Activated naive CD8-positive, alpha-beta T cell (primary cell): ENCODE data around the gene PHC2.

Source experiments
- H3K27ac Mint-ChIP-seq: one replicate; pipeline ENCODE4 v1.8.0; 2021; ENCODE audit warnings: mixed read lengths
- H3K27me3 Mint-ChIP-seq: one replicate; pipeline ENCODE4 v1.8.0; 2021; ENCODE audit warnings: mixed read lengths
- H3K36me3 Mint-ChIP-seq: one replicate; pipeline ENCODE4 v1.8.0; 2021; ENCODE audit warnings: mixed read lengths
- H3K4me1 Mint-ChIP-seq: one replicate; pipeline ENCODE4 v1.8.0; 2021; ENCODE audit warnings: low read depth, mixed read lengths
- H3K4me3 Mint-ChIP-seq: one replicate; pipeline ENCODE4 v1.8.0; 2021; ENCODE audit warnings: mild to moderate bottlenecking, mixed read lengths
- H3K9me3 Mint-ChIP-seq: one replicate; pipeline ENCODE4 v1.8.0; 2021; ENCODE audit warnings: low read depth, mixed read lengths

The PHC2 gene

DNA sequence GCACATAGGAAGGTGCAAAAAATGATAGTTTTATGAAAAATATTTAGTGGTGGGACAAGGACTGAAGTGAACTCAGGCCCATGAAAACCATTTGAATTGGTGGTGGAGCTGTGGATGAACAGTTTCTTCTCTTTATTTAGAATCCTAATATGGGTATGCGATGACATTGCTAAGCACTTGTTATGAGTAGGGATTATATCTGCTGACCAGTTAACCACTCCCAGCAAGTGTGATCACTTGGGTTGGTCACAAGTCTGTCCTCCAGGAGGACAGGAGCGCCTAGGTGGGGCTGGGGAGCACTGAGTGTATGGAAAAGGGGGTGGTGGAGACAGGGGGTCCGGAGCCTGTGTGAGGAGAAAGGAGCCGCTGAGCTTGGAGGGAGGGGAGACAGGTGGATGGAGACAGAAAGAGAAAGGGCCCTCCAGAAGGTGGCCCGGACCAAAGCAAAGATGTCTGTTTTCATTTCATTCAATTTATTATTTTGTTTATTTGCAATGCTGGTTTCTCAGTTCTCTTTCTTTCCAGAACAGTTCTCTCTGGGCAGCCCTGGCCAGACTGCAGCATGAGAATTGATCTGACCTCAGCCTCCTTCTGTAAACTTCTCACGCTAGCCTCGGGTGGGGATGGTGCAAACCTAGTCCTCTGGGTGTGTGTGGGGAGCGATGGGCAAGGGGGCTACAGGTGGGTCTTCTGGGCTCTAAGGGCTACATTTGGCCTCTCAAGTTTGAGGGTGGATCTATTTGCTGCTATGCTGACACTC, 31.7 kb upstream of the PHC2 start:
- Mint-ChIP-seq H3K27ac (no peak overlapping the region), H3K4me3 (no peak overlapping the region), H3K27me3 (peaks cover 3% of the 10 kb centered on the region), H3K9me3 (no peaks in the 10 kb centered on the region), H3K4me1 (no peaks in the 10 kb centered on the region), H3K36me3 (no peaks in the 10 kb centered on the region)

- no peak overlapping the region for H3K27ac Mint-ChIP-seq
- H3K9me3 Mint-ChIP-seq: no peaks in the 10 kb centered on the region
- peaks cover 3% of the 10 kb centered on the region for H3K27me3 Mint-ChIP-seq
- no peaks in the 10 kb centered on the region for H3K36me3 Mint-ChIP-seq
- no peaks in the 10 kb centered on the region for H3K4me1 Mint-ChIP-seq
- no peak overlapping the region for H3K4me3 Mint-ChIP-seq
Measured at GRCh38 chr1:33460947-33461629, 30.2 kb upstream of the PHC2 start.

DNA sequence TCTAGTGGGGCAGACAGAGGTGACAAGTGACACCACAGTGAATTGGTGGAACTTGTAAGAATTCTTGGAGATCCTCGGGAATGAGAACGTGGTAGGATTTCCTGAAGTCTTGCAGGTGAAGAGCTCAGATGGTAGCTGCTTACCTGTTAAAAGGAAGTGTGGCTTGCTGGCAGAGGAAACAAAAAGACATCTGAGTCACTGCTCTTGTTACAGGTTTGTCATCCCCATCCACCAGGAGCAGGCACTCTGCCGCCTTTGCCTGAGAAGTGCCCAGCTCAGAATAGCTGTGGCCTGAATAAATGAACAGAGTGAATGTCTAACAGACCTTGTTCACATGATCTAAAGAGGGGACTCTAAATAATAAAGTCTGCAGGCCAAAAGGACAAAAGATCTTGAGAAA, 29.2 kb upstream of the PHC2 start:
- Mint-ChIP-seq H3K4me1 (peaks cover 2% of the 10 kb centered on the region), H3K9me3 (no peaks in the 10 kb centered on the region), H3K27me3 (peaks cover 3% of the 10 kb centered on the region), H3K36me3 (no peaks in the 10 kb centered on the region), H3K27ac (no peak overlapping the region), H3K4me3 (no peak overlapping the region)

GRCh38 chr1:33459691-33460090, 28.8 kb upstream of the PHC2 start:
- Mint-ChIP-seq H3K36me3 (no peaks in the 10 kb centered on the region), H3K4me1 (peaks cover 2% of the 10 kb centered on the region), H3K4me3 (no peak overlapping the region), H3K27me3 (peaks cover 3% of the 10 kb centered on the region), H3K27ac (no peak overlapping the region), H3K9me3 (no peaks in the 10 kb centered on the region)

- Mint-ChIP-seq H3K4me1 (peaks cover 2% of the 10 kb centered on the region), H3K27ac (no peak overlapping the region), H3K27me3 (peaks cover 3% of the 10 kb centered on the region), H3K4me3 (no peak overlapping the region), H3K9me3 (no peaks in the 10 kb centered on the region), H3K36me3 (no peaks in the 10 kb centered on the region)
Measured at GRCh38 chr1:33456502-33456886, 25.6 kb upstream of the PHC2 start.

- Mint-ChIP-seq H3K36me3 (no peaks in the 10 kb centered on the region), H3K4me1 (peaks cover 2% of the 10 kb centered on the region), H3K9me3 (no peaks in the 10 kb centered on the region), H3K27me3 (peaks cover 3% of the 10 kb centered on the region), H3K4me3 (no peak overlapping the region), H3K27ac (no peak overlapping the region)
Measured at GRCh38 chr1:33455539-33456501, 24.9 kb upstream of the PHC2 start.

DNA sequence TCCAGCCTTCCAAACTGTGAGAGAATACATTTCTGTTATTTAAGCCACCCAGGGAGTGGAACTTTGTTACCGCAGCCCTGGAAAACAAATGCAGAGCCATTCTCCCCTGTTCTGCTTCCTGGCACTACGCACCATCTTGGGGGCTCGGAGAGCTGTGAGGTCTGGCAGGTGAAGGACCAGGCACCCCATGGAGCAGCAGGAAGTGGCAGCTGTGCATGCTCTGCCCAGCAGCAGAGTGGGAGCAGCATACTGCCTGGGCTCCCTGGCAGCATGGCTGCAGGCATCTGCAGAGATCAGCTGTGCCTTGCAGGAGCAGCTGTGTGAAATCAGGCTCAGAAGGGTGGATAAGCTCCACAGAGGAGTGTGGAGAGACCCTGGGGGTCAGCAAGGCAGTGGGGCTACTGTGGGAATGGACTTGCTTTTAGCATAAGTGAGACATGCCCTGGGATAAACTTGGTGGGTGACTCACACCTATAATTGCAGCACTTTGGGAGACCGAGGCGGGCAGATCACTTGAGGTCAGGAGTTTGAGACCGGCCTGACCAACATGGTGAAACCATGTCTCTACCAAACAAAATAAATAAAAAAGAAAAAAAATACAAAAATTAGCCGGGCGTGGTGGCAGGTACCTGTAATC, 23.9 kb upstream of the PHC2 start:
- no peak overlapping the region for H3K27ac Mint-ChIP-seq
- H3K4me1 Mint-ChIP-seq: peaks cover 2% of the 10 kb centered on the region
- no peak overlapping the region for H3K4me3 Mint-ChIP-seq
- no peaks in the 10 kb centered on the region for H3K9me3 Mint-ChIP-seq
- H3K36me3 Mint-ChIP-seq: no peaks in the 10 kb centered on the region
- H3K27me3 Mint-ChIP-seq: peaks cover 6% of the 10 kb centered on the region

DNA sequence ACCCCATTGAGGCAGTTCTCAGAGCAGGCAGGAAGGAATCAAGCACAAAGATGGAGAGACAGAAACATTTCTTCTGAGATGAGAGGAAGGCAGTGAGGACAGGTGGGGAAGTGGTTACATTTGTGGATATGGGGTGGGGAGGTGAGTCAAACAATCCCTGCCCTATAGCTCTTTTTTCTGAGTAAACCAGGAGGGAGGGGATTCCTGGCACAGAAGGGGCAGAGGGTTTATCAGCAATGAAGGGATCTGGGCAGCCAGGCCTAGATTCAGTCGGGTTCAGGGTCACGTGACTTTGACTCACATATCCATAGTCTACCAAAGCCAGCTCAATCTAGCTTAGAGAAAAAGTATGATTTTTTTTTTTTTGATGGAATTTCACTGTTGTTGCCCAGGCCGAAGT, 15.7 kb upstream of the PHC2 start:
- Mint-ChIP-seq H3K27me3 (peaks cover 10% of the 10 kb centered on the region), H3K27ac (no peak overlapping the region), H3K36me3 (no peaks in the 10 kb centered on the region), H3K4me3 (no peak overlapping the region), H3K9me3 (no peaks in the 10 kb centered on the region), H3K4me1 (no peaks in the 10 kb centered on the region)

DNA sequence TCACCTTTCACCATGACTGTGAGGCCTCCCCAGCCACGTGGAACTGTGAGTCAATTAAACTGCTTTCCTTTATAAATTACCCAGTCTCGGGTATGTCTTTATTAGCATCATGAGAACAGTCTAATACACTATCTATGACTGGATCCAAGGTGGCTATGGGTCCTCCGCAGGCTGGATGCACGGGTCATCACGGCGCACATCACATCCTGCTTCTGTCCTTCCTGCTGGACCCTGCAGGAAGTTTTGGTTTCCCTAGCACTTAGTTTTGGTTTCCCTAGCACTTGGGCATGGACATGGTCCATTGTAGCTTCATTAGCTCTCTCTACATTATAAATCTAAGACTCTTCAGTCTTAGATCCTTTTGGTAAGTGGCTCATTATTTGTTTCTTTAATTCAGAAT, 14.2 kb upstream of the PHC2 start:
- Mint-ChIP-seq H3K36me3 (no peaks in the 10 kb centered on the region), H3K4me3 (no peak overlapping the region), H3K27me3 (peaks cover 8% of the 10 kb centered on the region), H3K9me3 (no peaks in the 10 kb centered on the region), H3K4me1 (no peaks in the 10 kb centered on the region), H3K27ac (no peak overlapping the region)

GRCh38 chr1:33443705-33444180, 12.8 kb upstream of the PHC2 start:
- Mint-ChIP-seq H3K27ac (no peak overlapping the region), H3K4me1 (no peaks in the 10 kb centered on the region), H3K27me3 (peaks cover 13% of the 10 kb centered on the region), H3K9me3 (no peaks in the 10 kb centered on the region), H3K36me3 (no peaks in the 10 kb centered on the region), H3K4me3 (no peak overlapping the region)

DNA sequence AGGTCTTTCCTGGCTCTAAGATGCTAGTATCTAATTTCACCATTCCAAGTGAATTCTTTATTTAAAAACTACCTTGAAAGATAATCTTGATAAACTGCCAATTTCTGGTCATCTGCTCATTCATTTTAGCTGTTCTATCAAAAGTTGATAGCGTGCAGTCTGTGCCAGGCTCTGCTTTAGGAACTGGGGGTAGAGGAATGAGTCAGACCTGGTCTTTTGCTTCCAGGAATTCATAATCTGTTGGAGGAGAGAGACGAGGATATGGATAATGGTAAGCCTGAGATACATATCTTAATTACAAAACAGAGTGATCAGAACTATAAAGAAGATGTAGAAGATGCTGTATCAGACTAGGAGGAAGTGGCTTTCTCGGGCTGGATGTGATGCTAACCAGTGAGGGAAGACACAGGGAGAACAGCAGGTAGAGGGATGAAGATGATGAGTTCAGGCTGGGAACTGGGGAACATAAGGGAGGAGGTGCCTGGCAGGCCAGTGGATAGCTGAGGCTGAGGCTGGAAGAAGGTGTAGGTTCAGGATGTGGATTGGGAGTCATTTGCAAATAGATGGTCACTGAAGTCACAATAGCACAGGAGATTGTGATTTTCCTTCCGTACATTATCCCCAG, 12.3 kb upstream of the PHC2 start:
- H3K36me3 Mint-ChIP-seq: no peaks in the 10 kb centered on the region
- no peaks in the 10 kb centered on the region for H3K9me3 Mint-ChIP-seq
- no peak overlapping the region for H3K27ac Mint-ChIP-seq
- no peak overlapping the region for H3K4me3 Mint-ChIP-seq
- peaks cover 11% of the 10 kb centered on the region for H3K27me3 Mint-ChIP-seq
- H3K4me1 Mint-ChIP-seq: no peaks in the 10 kb centered on the region

DNA sequence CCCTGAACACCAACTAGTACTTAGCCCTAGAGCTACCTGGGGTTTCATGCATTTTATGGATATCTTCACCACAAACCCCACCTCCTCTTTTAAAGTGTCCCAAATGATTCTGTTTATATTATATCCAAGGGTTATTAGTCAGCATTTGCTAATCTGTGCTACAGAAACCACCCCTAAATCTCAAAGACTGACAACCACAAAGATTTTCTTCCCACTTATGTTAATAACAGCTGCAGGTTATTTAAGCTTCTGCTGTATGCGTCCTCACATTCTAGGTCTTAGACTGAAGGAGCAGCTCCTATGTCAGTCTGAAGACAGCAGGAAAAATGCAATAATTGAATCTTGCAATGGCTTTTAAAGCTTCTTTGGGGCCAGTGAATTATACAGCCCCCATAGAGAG, 11.2 kb upstream of the PHC2 start:
- H3K9me3 Mint-ChIP-seq: no peaks in the 10 kb centered on the region
- H3K27me3 Mint-ChIP-seq: peaks cover 11% of the 10 kb centered on the region
- H3K4me3 Mint-ChIP-seq: no peak overlapping the region
- no peaks in the 10 kb centered on the region for H3K4me1 Mint-ChIP-seq
- H3K36me3 Mint-ChIP-seq: no peaks in the 10 kb centered on the region
- H3K27ac Mint-ChIP-seq: no peak overlapping the region

DNA sequence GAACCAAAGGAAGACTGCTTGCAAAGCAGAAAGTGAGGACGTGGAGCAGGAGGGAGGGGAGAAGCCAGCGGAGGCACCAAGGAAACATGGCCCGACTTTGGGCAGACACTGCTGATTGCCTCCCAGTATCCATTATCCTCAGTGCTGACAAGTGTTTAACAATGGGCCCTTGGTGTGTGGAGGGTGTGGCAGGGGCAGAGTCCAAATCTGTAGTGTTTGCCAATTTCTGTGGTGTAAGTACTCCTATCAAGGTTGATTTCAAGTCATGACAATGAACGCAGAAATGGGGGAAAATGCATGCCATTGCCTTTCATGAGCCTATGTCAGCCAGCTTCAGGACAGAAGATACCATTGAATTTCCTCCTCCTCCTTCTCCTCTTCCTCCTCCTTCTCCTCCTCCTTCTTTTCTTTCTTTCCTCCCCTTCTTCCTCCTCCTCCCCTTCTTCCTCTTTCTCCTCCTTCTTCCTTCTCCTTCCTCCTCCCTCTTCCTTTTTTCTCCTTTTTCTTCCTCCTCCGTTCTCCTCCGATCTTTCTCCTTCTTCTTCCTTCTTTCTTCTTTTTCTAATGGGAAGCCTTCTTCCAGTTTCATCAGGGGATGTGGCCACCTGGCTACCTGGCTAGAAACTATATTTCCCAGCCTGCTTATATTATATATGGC, 10.3 kb upstream of the PHC2 start:
- no peaks in the 10 kb centered on the region for H3K36me3 Mint-ChIP-seq
- H3K4me3 Mint-ChIP-seq: no peak overlapping the region
- H3K9me3 Mint-ChIP-seq: no peaks in the 10 kb centered on the region
- H3K4me1 Mint-ChIP-seq: no peaks in the 10 kb centered on the region
- peaks cover 11% of the 10 kb centered on the region for H3K27me3 Mint-ChIP-seq
- H3K27ac Mint-ChIP-seq: no peak overlapping the region

DNA sequence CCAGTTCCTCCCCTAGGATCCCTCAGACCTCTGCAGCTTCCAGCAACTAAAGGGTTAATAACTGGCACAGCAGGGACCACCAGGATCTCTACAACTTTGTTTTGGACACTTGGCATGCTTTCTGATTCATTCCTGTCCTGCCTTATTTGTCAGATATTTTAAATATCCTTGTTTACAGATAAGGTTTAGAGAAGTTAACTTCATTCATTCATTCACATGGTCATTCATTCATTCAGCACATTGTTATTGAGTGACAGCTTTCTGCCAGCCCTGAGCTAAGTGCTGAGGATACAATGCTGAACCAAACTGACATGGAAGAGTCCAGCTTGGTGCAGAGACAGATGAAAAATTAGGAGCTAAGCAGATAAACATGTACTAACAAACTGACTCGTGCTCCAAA, 8.8 kb upstream of the PHC2 start:
- H3K36me3 Mint-ChIP-seq: no peaks in the 10 kb centered on the region
- H3K4me3 Mint-ChIP-seq: no peak overlapping the region
- no peaks in the 10 kb centered on the region for H3K4me1 Mint-ChIP-seq
- peaks cover 11% of the 10 kb centered on the region for H3K27me3 Mint-ChIP-seq
- H3K9me3 Mint-ChIP-seq: no peaks in the 10 kb centered on the region
- no peak overlapping the region for H3K27ac Mint-ChIP-seq
